Measurements from ENCODE around the gene SPTLC2. TPM values are rescaled to one million over a fixed set of nuclear protein-coding genes. Genes with fewer than 3 reads are reported as not detected.

The SPTLC2 gene
- total and polyA plus RNA-seq, 2 of the 13 experiments (the other 11 are each of a cell fraction or from before 2014, with no cell fraction given): 17.4 to 17.5 TPM

GRCh38 chr14:77565994-77566305 is 50.5 kb downstream of the SPTLC2 start (continued):
- TF ChIP-seq ZFP91 (CRISPR knock-in tag; IDR thresholded peaks at IDR 0.05; ENCODE audit: borderline replicate concordance): no peak

GRCh38 chr14:77565289-77565993 is 51.0 kb downstream of the SPTLC2 start:
- no peak for DNase-seq (ENCODE audit: low spot score)
- no peak for TF ChIP-seq GZF1 (CRISPR knock-in tag; IDR thresholded peaks at IDR 0.05)
- no peak for TF ChIP-seq ZNF225 (CRISPR knock-in tag; IDR thresholded peaks at IDR 0.05)
- TF ChIP-seq FOXP4 (CRISPR knock-in tag; IDR thresholded peaks at IDR 0.05): no peak
- no peak for TF ChIP-seq SAP130 (CRISPR knock-in tag; IDR thresholded peaks at IDR 0.05; ENCODE audit: low read depth)
- TF ChIP-seq CERS6 (CRISPR knock-in tag; IDR thresholded peaks at IDR 0.05): no peak
- POLR2A ChIA-PET: interaction anchor here (0.7 kb wide), 1 partner anchor 133 kb away, joined by 3 read pairs; no protein-coding TSS in a partner anchor
- intact Hi-C loops (cut with micrococcal nuclease; ENCODE audit: unreplicated experiment) (no loop called here), in situ Hi-C loops (cut with HindIII; ENCODE audit: extremely low pct_ligation_motif_present, low pct_unique_long_range_greater_than_20kb) (no loop called here)
- H3K4me2 ChIP-seq (ENCODE audit: low read depth, low read length): no peak overlapping the region
- H3K9me3 ChIP-seq (ENCODE audit: low read length): no peaks in the 10 kb centered on the region
- no peaks in the 10 kb centered on the region; a peak in 1 of 5 replicates for H3K27me3 ChIP-seq (ENCODE audit: control insufficient read depth in 1 of 2, insufficient read depth in 2 of 2, low read length in 2 of 2)
- no peak overlapping the region for H3K27ac ChIP-seq (ENCODE audit: extremely low read length, insufficient read depth, low read length)
- peaks cover 0 to 16% of the 10 kb centered on the region in 2 experiments; a peak in 2 of 5 replicates for H3K36me3 ChIP-seq (replicated peaks in 1 of 2; ENCODE audit: control insufficient read depth in 1 of 2, insufficient read depth in 2 of 2, low read length in 2 of 2)
- H2AFZ ChIP-seq (ENCODE audit: low read length): no peak overlapping the region
- no peak for ATAC-seq
- no peak for FAIRE-seq
- H3K4me3 ChIP-seq (replicated peaks in 1 of 3; ENCODE audit: insufficient read depth in 1 of 3, low read depth in 2 of 3, low read length in 3 of 3): no peak overlapping the region
- H3K4me1 ChIP-seq (ENCODE audit: insufficient read depth, low read length): no peaks in the 10 kb centered on the region
- CTCF ChIA-PET (ENCODE audit: low intra/inter-chr PET ratio, low total read pairs): no interaction called here
- H3K79me2 ChIP-seq (ENCODE audit: insufficient read depth, low read length): no peaks in the 10 kb centered on the region
- H3K9ac ChIP-seq (ENCODE audit: insufficient read depth, low read depth, low read length): no peak overlapping the region
- WGBS (ENCODE audit: low lambda C conversion rate): 84% methylated on average over 8 of the region's 8 CpGs
- H4K20me1 ChIP-seq (ENCODE audit: insufficient read depth, low read length): no peaks in the 10 kb centered on the region
- BruUV-seq (replicated peaks): no TSS peak
